Heart left ventricle (tissue), 16 donors: ENCODE results near the gene NTM. TPM values are rescaled to one million over a fixed set of nuclear protein-coding genes. Genes with fewer than 3 reads are reported as not detected.

Source experiments
- ATAC-seq, 4 donors: fragments of 200-7000 bp; cut with Tn5 transposase; one replicate each; pipeline ENCODE4 v1.9.1; 2020 to 2022; ENCODE audit warnings: moderate library complexity in 4 of 4, mild to moderate bottlenecking in 3 of 4, moderate number of reproducible peaks in 1 of 4
- DNase-seq, 5 donors: peaks; one replicate each; pipeline ENCODE4 v3.0.0-alpha.2; 2020
- H3K27ac ChIP-seq, 12 donors: fragments of 200-600 bp; sonication (generic) in 4 of 12; one replicate each; pipeline versions ENCODE4 v1.5.0 to v1.8.0; 2016 to 2022; ENCODE audit warnings: mild to moderate bottlenecking in 2 of 12
- H3K27me3 ChIP-seq, 9 donors: fragments of 200-600 bp; sonication (generic) in 2 of 9; one replicate each; pipeline versions ENCODE4 v1.5.1 to v1.8.0; 2016 to 2022; ENCODE audit warnings: mild to moderate bottlenecking in 3 of 9
- H3K36me3 ChIP-seq, 9 donors: fragments of 200-600 bp; sonication (generic) in 2 of 9; one replicate each; pipeline versions ENCODE4 v1.5.0 to v1.8.0; 2018 to 2022; ENCODE audit warnings: mild to moderate bottlenecking in 2 of 9
- H3K4me1 ChIP-seq, 12 donors: fragments of 200-600 bp; sonication (generic) in 4 of 12; one replicate each; pipeline versions ENCODE4 v1.5.0 to v1.8.0; 2016 to 2022; ENCODE audit warnings: mild to moderate bottlenecking in 3 of 12
- H3K4me3 ChIP-seq, 12 donors: fragments of 200-600 bp; sonication (generic) in 4 of 12; one replicate each; pipeline versions ENCODE4 v1.5.0 to v1.8.0; 2017 to 2022; ENCODE audit warnings: mild to moderate bottlenecking in 9 of 12, moderate library complexity in 4 of 12
- H3K9me3 ChIP-seq, 12 donors: fragments of 200-600 bp; sonication (generic) in 4 of 12; one replicate each; pipeline versions ENCODE4 v1.5.0 to v1.8.0; 2016 to 2022; ENCODE audit warnings: mild to moderate bottlenecking in 1 of 12
- POLR2A ChIP-seq, 2 donors: fragments of 450-650 bp; IDR thresholded peaks; one replicate each; pipeline ENCODE4 v1.6.1; 2017; ENCODE audit warnings: antibody characterized with exemption in 2 of 2, mild to moderate bottlenecking in 2 of 2, moderate library complexity in 2 of 2
- WGBS, 4 donors: extraction: QIAGEN DNeasy Blood & Tissue Kit in 2 of 4; methylation state at CpG; one replicate each; pipeline versions ENCODE4 v1.1.5 to v1.1.7; 2013 to 2018; 5-methylcytosine and 5-hydroxymethylcytosine counted together
- intact Hi-C, 10 donors: fragments of 100-400 bp; cut with DNase I; formaldehyde crosslinking; loops; one replicate each; pipeline versions ENCODE4 v1.11.1 to v1.14.2; 2022
- polyA plus RNA-seq, 2 donors: library from polyadenylated mRNA; stranded (reverse); fragments of 200-250 nt; gene quantifications; one replicate each; pipeline ENCODE4 v1.2.3, GENCODE V29; 2013
- total RNA-seq, 9 donors: library from RNA; depleted of rRNA in 2 of 9; stranded (reverse); fragments of >200 nt in 2 of 9; fragmentation: NEBNext Ultra II Directional in 3 of 9; extraction: Animal tissue kit (Norgen Biotek cat#: 25700) in 3 of 9; gene quantifications; one replicate each; pipeline versions ENCODE4 v1.1.0 to v1.2.4, GENCODE V29; 2016 to 2023
- TF ChIP-seq, protein P1 (sequence below), 12 donors: fragments of 200-600 bp; sonication (generic) in 4 of 12; IDR thresholded peaks; one replicate each; pipeline versions ENCODE4 v1.5.0 to v1.8.0; 2018 to 2022; ENCODE audit warnings: antibody characterized with exemption in 12 of 12, mild to moderate bottlenecking in 5 of 12
- donor health status: ischemic (EF 13 %, LVEDD 7.1; RV severe dilation, severe dysfunction).
- donor health status: healthy with polysubstance abuse.
- donor health status: DM: no; HTN: yes; CAD: no.
- donor health status: DM: no; HTN: no; CAD: no.
- donor health status: ischemic (EF 25% LVEDD 6.9; RV normal size, moderate dysfunction).
- donor health status: ischemic (EF 25% LVEDD 5.7; RV mildly dilated, moderate dysfunction).
- donor health status: healthy.
- donor health status: DM: yes; HTN: yes; CAD: no.
- donor health status: ischemic (EF 35%, LVEDD 5.7; RV mildly dilated, moderate dysfunction).
- donor health status: nonischemic (EF 11% LVEDD 7.7; RV severe dilation, severe dysfunction).
- donor health status: DM: yes; HTN: yes; CAD: no.
- donor health status: PGD.
- donor health status: ischemic (EF 29% LVEDD 5.4; RV normal size, mild dysfunction).
- donor health status: nonischemic (EF 23%, LVEDD 6.1; RV moderate dilation, normal function).

The NTM gene
- total and polyA plus RNA-seq, 11 donors: 0.40 to 7.7 (median 1.5) TPM

DNA sequence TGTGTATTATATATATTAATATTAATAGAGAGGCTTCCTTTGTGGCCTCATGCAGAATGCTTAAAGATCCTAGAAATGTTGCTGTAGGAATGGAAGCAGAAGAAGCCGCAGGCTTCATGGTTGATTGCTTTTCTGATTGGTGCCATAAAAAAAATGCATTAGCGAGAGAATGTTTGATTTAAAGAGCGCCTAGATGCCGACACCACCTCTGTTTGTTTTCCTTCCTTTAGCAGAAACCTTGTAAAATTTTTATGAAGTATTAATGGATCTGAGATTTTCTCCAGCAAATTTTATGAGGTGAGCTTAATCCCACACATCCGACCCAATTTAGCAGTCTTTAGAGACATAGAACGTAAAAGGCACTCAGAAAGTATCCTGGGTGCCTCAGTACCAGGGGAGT lies 587.5 kb downstream of the NTM start:
- ATAC-seq: no peak
- intact Hi-C loops: no loop called here
- no peak for DNase-seq
- no peak overlapping the region for H3K27ac ChIP-seq
- H3K4me3 ChIP-seq: no peak overlapping the region
- no peaks in the 10 kb centered on the region for H3K4me1 ChIP-seq
- 92 to 94% (median 93%) methylated on average over 6 of the region's 6 CpGs for WGBS, 4 donors
- H3K27me3 ChIP-seq: no peaks in the 10 kb centered on the region
- TF ChIP-seq, protein P1, sequence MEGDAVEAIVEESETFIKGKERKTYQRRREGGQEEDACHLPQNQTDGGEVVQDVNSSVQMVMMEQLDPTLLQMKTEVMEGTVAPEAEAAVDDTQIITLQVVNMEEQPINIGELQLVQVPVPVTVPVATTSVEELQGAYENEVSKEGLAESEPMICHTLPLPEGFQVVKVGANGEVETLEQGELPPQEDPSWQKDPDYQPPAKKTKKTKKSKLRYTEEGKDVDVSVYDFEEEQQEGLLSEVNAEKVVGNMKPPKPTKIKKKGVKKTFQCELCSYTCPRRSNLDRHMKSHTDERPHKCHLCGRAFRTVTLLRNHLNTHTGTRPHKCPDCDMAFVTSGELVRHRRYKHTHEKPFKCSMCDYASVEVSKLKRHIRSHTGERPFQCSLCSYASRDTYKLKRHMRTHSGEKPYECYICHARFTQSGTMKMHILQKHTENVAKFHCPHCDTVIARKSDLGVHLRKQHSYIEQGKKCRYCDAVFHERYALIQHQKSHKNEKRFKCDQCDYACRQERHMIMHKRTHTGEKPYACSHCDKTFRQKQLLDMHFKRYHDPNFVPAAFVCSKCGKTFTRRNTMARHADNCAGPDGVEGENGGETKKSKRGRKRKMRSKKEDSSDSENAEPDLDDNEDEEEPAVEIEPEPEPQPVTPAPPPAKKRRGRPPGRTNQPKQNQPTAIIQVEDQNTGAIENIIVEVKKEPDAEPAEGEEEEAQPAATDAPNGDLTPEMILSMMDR (IDR thresholded peaks at IDR 0.05): no peak
- no peak for TF ChIP-seq POLR2A (IDR thresholded peaks at IDR 0.05)
- no peaks in the 10 kb centered on the region for H3K9me3 ChIP-seq
- no peaks in the 10 kb centered on the region for H3K36me3 ChIP-seq

DNA sequence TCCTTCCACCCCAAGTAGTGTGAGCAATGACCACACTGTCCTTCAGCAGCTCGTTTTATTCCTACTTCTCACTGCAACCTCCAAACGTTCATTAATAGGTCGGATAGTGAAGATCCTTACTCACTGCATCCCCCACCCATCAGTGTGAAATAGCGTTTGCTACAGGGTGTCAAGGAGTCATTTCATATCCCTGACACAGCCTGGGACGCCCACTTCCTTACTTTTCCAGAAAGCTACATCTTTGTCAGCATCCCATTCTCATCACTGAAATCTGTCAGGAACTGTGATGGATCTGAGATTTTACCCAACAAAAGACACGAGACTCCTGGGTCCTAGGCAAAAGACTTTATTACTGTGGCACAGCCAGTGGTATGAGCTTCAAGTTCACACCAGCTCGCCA lies 592.4 kb downstream of the NTM start:
- intact Hi-C loops: no loop called here
- Histone ChIP-seq H3K4me3 (no peak overlapping the region), H3K9me3 (no peaks in the 10 kb centered on the region), H3K4me1 (no peaks in the 10 kb centered on the region), H3K27me3 (no peaks in the 10 kb centered on the region), H3K36me3 (no peaks in the 10 kb centered on the region), H3K27ac (no peak overlapping the region)
- no peak for DNase-seq
- 73 to 81% (median 75%) methylated on average over 7 of the region's 7 CpGs for WGBS, 4 donors
- TF ChIP-seq POLR2A (IDR thresholded peaks at IDR 0.05): no peak
- TF ChIP-seq, protein P1 (IDR thresholded peaks at IDR 0.05): no peak
- ATAC-seq: no peak

DNA sequence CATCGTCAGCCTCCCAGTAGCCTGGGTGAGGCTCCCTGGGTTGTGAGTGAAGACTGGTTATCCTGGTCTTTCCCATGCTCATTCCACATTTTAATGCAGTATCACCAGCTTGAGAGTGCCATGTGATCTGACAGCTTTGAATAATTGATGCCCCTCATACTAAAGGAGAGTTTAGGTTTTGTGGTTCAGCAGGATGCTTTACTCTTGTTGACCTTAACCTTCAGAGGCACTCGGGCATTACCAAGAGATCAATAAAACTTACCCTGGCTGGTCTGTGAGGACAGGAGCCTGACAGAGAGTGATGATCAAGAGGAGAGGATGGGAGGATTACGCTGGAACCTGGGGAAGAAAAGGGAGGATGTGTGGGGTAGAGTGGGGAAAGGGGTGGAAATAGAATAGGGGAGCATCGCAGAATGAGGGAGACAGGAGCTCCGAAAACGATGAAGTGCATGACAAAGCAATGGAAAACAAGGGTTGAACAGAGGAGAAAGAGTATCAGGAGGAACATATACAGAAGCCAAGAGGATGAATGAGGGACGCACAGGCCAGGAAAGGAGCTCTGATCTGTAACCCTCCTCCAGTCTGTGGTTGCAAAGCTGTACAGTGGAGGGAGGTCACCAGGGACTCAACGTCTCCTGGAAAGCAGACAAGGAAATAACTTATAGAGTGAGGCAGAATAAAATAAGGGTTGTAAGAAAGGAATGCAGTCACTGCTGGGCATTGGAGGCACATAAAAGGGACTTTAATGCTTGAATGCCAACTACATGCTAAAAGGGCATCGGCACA lies 594.5 kb downstream of the NTM start:
- 79 to 84% (median 79%) methylated on average over 9 of the region's 9 CpGs for WGBS, 4 donors
- DNase-seq: no peak
- Histone ChIP-seq H3K27ac (no peak overlapping the region), H3K27me3 (no peaks in the 10 kb centered on the region), H3K4me1 (no peaks in the 10 kb centered on the region), H3K36me3 (no peaks in the 10 kb centered on the region), H3K4me3 (no peak overlapping the region), H3K9me3 (no peaks in the 10 kb centered on the region)
- intact Hi-C loops: no loop called here
- no peak for ATAC-seq
- TF ChIP-seq POLR2A (IDR thresholded peaks at IDR 0.05): no peak
- TF ChIP-seq, protein P1 (IDR thresholded peaks at IDR 0.05): no peak

DNA sequence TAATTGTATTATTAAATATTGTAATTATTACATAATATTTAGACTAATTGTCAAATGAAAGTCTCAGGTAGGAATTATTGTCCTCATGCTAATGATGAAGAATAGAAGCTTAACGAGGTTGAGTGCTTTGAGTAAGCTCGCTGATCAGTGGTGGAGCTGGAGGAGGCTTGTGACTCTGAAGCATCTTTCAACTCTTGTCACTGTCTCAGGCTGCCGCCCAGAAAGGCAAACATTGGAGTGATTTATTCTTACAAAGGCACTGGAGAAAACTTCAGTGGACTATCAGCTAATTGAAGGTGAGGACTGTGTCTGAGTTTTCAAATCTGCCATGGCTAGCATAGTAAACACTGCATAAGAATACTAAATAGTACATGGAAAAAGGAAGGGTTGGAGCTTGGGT lies 595.1 kb downstream of the NTM start:
- Histone ChIP-seq H3K36me3 (no peaks in the 10 kb centered on the region), H3K4me3 (no peak overlapping the region), H3K9me3 (no peaks in the 10 kb centered on the region), H3K4me1 (no peaks in the 10 kb centered on the region), H3K27me3 (no peaks in the 10 kb centered on the region), H3K27ac (no peak overlapping the region)
- 71 to 82% (median 75%) methylated on average over 3 of the region's 3 CpGs for WGBS, 4 donors
- ATAC-seq (no peak), DNase-seq (no peak)
- intact Hi-C loops: no loop called here
- TF ChIP-seq, protein P1 (IDR thresholded peaks at IDR 0.05): no peak
- TF ChIP-seq POLR2A (IDR thresholded peaks at IDR 0.05): no peak
